ENCODE data around the gene PM20D1. TPM values are rescaled to one million over a fixed set of nuclear protein-coding genes. Genes with fewer than 3 reads are reported as not detected.

PM20D1 gene
- total and polyA plus RNA-seq, 2 donors (not counting 1 experiment from before 2014, with no cell fraction given) = 2.0 to 3.3 TPM

DNA sequence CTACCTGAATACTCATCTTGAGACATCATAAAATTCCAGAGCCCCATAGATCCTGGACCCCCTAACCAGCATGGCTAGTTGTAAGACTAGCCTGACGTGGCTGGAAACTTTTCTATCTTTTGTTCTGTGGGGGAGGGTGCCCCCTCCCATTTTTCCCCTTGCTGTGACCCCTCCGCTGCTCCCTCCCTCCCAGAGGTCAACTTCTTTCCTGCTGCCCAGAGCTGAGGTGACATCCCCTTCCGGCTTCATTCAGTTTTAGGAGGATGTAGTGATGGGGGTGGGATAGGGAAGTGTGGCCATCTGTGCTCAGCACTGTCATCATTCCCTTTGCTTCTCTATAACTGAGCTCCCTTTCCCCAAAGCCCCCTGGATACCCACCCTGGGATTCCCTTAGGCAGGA, 32.6 kb downstream of the PM20D1 start:
- TF ChIP-seq EZH2 (IDR thresholded peaks at IDR 0.05; ENCODE audit: borderline replicate concordance, insufficient read depth, low read depth, low read length, poor library complexity, severe bottlenecking) = no peak
- TF ChIP-seq, protein P1, sequence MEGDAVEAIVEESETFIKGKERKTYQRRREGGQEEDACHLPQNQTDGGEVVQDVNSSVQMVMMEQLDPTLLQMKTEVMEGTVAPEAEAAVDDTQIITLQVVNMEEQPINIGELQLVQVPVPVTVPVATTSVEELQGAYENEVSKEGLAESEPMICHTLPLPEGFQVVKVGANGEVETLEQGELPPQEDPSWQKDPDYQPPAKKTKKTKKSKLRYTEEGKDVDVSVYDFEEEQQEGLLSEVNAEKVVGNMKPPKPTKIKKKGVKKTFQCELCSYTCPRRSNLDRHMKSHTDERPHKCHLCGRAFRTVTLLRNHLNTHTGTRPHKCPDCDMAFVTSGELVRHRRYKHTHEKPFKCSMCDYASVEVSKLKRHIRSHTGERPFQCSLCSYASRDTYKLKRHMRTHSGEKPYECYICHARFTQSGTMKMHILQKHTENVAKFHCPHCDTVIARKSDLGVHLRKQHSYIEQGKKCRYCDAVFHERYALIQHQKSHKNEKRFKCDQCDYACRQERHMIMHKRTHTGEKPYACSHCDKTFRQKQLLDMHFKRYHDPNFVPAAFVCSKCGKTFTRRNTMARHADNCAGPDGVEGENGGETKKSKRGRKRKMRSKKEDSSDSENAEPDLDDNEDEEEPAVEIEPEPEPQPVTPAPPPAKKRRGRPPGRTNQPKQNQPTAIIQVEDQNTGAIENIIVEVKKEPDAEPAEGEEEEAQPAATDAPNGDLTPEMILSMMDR (IDR thresholded peaks at IDR 0.05) = no peak
- Histone ChIP-seq H3K27ac (ENCODE audit: low read length in 2 of 2) (no peak overlapping the region), H3K27me3 (replicated peaks in 1 of 4; ENCODE audit: control extremely low read depth in 1 of 4, control insufficient read depth in 3 of 4, insufficient read depth in 4 of 4, low read length in 3 of 4) (no peaks in the 10 kb centered on the region), H2AFZ (ENCODE audit: insufficient read depth, low read depth, low read length, poor library complexity, severe bottlenecking) (no peak overlapping the region), H3K9ac (ENCODE audit: low read length) (no peak overlapping the region), H3K79me2 (ENCODE audit: control insufficient read depth, insufficient read depth, low read length) (peaks cover 12% of the 10 kb centered on the region), H3K9me3 (ENCODE audit: control extremely low read depth in 1 of 3, control insufficient read depth in 2 of 3, insufficient read depth in 1 of 3, low read length in 2 of 3) (peaks cover 0 to 4% (median 0%) of the 10 kb centered on the region in 3 donors), H3K36me3 (replicated peaks in 1 of 2; ENCODE audit: control extremely low read depth in 1 of 2, control insufficient read depth in 1 of 2, extremely low read depth in 1 of 2, insufficient read depth in 2 of 2, low read length in 1 of 2) (no peaks in the 10 kb centered on the region), H3K4me1 (ENCODE audit: control insufficient read depth in 2 of 2, insufficient read depth in 2 of 2, low read length in 2 of 2) (peaks cover 7 to 14% of the 10 kb centered on the region in 2 donors), H4K20me1 (ENCODE audit: control insufficient read depth, insufficient read depth, low read length, poor library complexity, severe bottlenecking) (no peaks in the 10 kb centered on the region), H3K4me3 (ENCODE audit: control extremely low read depth in 1 of 5, extremely low read depth in 1 of 5, insufficient read depth in 1 of 5, low read depth in 2 of 5, low read length in 4 of 5) (no peak overlapping the region), H3K4me2 (replicated peaks; ENCODE audit: low read depth, low read length, poor library complexity, severe bottlenecking) (no peak overlapping the region)
- Mint-ChIP-seq H3K4me1 (peaks cover 13% of the 10 kb centered on the region), H3K27me3 (no peaks in the 10 kb centered on the region), H3K9me3 (ENCODE audit: insufficient read depth) (no peaks in the 10 kb centered on the region), H3K27ac (no peak overlapping the region), H3K4me3 (no peak overlapping the region)
- intact Hi-C loops (cut with micrococcal nuclease) = no loop called here
- DNase-seq = no peak
- ATAC-seq (ENCODE audit: low read depth) = no peak
- whole genome bisulfite sequencing (ENCODE audit: insufficient coverage) = no CpG with 5 or more reads among the region's 3 CpGs
- CTCF ChIA-PET = interaction anchor here (1.5 to 2.2 kb wide), 2 partner anchors 33 to 102 kb away, joined by 4 to 5 read pairs; partner anchors contain the start of gene PM20D1
- POLR2A ChIA-PET = no interaction called here

DNA sequence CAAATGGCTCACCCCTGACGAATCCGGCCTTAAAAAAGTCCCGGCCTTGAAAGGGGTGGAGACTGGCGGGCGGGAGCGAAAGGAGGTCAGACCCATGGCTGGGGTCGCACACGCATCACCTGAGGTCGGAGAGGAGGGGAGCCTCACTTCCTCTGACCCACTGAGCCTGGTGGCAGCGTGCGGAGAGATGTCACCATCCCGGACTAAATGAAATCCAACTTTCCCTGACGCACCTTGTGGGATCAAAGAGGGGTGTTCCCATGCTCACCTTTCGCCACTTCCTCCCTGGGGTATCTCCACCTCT, 36.2 kb downstream of the PM20D1 start:
- WGBS (ENCODE audit: insufficient coverage) = 2% methylated on average over 9 of the region's 14 CpGs
- H3K27ac ChIP-seq (ENCODE audit: low read length in 2 of 2) = peak overlapping the region in 1 of 2 donors; percentile 67
- peak overlapping the region; percentile 96 for H3K4me3 Mint-ChIP-seq
- ChIA-PET CTCF (interaction anchor here (1.1 to 2.0 kb wide), 2 partner anchors 39 to 164 kb away, joined by 3 to 6 read pairs; no protein-coding TSS in a partner anchor), POLR2A (interaction anchor here (1.3 kb wide), 1 partner anchor 64 kb away, joined by 3 read pairs; the partner anchor contains the start of gene NUCKS1)
- H3K4me1 Mint-ChIP-seq = peaks cover 45% of the 10 kb centered on the region
- H3K27ac Mint-ChIP-seq = peak overlapping the region; percentile 87
- peak overlapping the region; percentile 96 for H2AFZ ChIP-seq (ENCODE audit: insufficient read depth, low read depth, low read length, poor library complexity, severe bottlenecking)
- DNase-seq (no peak), ATAC-seq (ENCODE audit: low read depth) (no peak)
- H4K20me1 ChIP-seq (ENCODE audit: control insufficient read depth, insufficient read depth, low read length, poor library complexity, severe bottlenecking) = no peaks in the 10 kb centered on the region
- TF ChIP-seq, protein P1 (IDR thresholded peaks at IDR 0.05) = no peak
- TF ChIP-seq EZH2 (IDR thresholded peaks at IDR 0.05; ENCODE audit: borderline replicate concordance, insufficient read depth, low read depth, low read length, poor library complexity, severe bottlenecking) = no peak
- peak overlapping the region; percentile 89 for H3K9ac ChIP-seq (ENCODE audit: low read length)
- peak overlapping the region; percentile 97 for H3K4me2 ChIP-seq (replicated peaks; ENCODE audit: low read depth, low read length, poor library complexity, severe bottlenecking)
- H3K9me3 Mint-ChIP-seq (ENCODE audit: insufficient read depth) = no peaks in the 10 kb centered on the region
- H3K9me3 ChIP-seq (ENCODE audit: control extremely low read depth in 1 of 3, control insufficient read depth in 2 of 3, insufficient read depth in 1 of 3, low read length in 2 of 3) = no peaks in the 10 kb centered on the region
- H3K27me3 Mint-ChIP-seq = no peaks in the 10 kb centered on the region
- peak overlapping the region; percentile 41 to 83 (median 80) for H3K4me3 ChIP-seq (ENCODE audit: control extremely low read depth in 1 of 5, extremely low read depth in 1 of 5, insufficient read depth in 1 of 5, low read depth in 2 of 5, low read length in 4 of 5)
- intact Hi-C loops (cut with micrococcal nuclease) = loop anchor here (1.0 kb wide), 5 partner anchors 10 to 182 kb away; partner anchors contain the start of genes NUCKS1, PM20D1 and RAB29
- H3K4me1 ChIP-seq (ENCODE audit: control insufficient read depth in 2 of 2, insufficient read depth in 2 of 2, low read length in 2 of 2) = peaks cover 30 to 40% of the 10 kb centered on the region in 2 donors
- H3K36me3 ChIP-seq (replicated peaks in 1 of 2; ENCODE audit: control extremely low read depth in 1 of 2, control insufficient read depth in 1 of 2, extremely low read depth in 1 of 2, insufficient read depth in 2 of 2, low read length in 1 of 2) = peaks cover 0 to 17% of the 10 kb centered on the region in 2 experiments
- peaks cover 35% of the 10 kb centered on the region for H3K79me2 ChIP-seq (ENCODE audit: control insufficient read depth, insufficient read depth, low read length)
- H3K27me3 ChIP-seq (replicated peaks in 1 of 4; ENCODE audit: control extremely low read depth in 1 of 4, control insufficient read depth in 3 of 4, insufficient read depth in 4 of 4, low read length in 3 of 4) = no peaks in the 10 kb centered on the region
